ENCODE measurements around the gene PCSK6.

Gene PCSK6

DNA sequence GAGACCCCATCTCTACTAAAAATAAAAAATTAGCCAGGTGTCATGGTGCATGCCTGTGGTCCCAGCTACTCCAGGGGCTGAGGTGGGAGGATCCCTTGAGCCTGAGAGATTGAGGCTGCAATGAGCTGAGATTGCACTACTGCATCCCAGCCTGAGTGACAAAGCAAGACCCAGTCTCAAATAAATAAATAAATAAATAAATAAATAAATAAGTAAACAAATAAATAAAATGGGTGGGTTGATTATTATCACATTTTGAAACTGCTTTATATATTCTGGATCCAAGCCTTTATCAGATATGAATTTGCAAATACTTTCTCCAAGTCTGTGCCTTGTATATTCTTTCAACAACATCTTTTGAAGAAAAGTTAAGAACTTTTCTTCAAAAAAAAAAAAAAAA is 22.2 kb upstream of the PCSK6 start:
- TF ChIP-seq POLR2A (IDR thresholded peaks at IDR 0.05; ENCODE audit: low read length) (no peak), GATA1 (IDR thresholded peaks at IDR 0.05; ENCODE audit: low read depth, low read length) (no peak)
- DNase-seq = no peak

DNA sequence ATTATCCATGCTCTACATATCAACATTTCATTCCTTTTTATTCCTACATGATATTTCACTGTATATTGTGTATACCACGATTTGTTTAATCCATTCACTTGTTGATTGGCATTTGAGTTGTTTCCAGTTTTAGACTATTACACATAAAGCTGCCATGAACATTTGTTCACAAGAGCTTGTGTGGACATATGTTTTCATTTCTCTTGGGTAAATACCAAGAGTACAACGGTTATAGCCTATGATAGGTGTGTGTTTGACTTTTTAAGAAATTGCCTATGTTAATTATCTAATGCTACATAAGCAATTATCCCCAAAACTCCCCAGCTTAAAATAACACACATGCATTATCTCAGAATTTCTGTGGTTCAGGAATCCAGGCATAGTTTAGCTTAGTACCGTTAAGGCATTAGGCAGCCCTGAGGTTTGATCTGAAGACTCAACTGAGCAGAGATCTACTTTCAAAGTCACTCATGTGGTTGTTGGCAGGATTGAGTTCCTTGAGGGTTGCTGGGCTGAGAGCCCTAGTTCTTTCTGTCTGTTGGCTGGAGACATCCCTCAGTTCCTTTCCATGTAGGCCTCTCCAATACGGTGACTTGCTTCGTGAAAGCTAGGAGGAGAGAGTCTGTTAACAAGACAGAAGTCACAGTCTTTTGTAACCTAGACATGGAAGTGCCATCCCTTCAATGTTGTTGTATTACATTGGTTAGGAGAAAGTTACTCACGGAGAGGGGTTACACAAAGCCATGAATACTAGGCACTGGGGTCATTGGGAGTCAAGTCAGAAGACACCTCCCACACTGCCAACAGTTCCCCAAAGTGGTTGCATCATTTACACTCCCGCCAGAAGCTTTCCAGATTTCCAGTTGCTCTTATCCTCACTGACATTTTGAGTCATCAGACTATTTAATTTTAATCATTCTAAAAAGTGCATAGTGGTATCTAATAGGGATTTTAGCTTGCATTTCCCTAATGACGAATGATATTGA is 21.0 kb upstream of the PCSK6 start:
- DNase-seq = no peak
- TF ChIP-seq POLR2A (IDR thresholded peaks at IDR 0.05; ENCODE audit: low read length) = no peak
- TF ChIP-seq GATA1 (IDR thresholded peaks at IDR 0.05; ENCODE audit: low read depth, low read length) = no peak

DNA sequence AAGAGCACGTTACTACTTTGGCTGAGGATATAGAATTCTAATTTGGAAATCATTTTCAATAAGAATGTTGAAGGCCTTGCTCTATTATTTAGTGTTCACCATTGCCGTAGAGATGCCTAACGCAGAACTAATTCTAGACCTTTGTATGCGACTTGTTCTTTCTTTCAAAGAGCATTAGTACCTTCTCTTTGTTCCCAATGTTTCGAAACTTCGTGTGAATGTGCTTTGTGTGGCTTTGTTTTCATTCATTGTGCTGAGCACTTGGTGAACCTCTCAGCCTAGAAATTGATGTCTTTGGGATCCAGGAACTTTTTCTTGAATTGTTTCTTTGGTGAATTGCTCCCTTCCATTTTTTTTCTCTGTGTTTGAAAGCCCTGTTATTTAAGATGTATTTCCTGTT is 19.8 kb upstream of the PCSK6 start:
- no peak for DNase-seq
- TF ChIP-seq POLR2A (IDR thresholded peaks at IDR 0.05; ENCODE audit: low read length) (no peak), GATA1 (IDR thresholded peaks at IDR 0.05; ENCODE audit: low read depth, low read length) (no peak)

DNA sequence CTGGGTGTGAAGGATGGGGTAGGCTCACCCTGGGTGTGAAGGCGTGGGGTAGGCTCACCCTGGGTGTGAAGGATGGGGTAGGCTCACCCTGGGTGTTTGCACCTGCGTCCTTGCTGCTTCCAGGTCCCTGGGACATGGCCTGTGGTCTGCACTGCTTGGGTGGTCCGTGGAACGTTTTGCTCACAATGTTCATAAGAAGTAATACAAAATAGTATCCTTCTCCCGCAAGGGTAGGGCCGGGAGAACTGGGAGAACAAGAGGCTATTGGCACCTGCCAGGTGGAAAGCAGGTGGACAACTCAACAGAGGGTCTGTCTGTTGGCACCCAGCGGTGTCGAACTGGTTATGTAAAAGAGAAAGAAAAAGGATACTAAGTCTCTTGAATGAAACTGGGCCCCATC is 17.0 kb upstream of the PCSK6 start:
- TF ChIP-seq GATA1 (IDR thresholded peaks at IDR 0.05; ENCODE audit: low read depth, low read length) (no peak), POLR2A (IDR thresholded peaks at IDR 0.05; ENCODE audit: low read length) (no peak)
- DNase-seq = no peak

DNA sequence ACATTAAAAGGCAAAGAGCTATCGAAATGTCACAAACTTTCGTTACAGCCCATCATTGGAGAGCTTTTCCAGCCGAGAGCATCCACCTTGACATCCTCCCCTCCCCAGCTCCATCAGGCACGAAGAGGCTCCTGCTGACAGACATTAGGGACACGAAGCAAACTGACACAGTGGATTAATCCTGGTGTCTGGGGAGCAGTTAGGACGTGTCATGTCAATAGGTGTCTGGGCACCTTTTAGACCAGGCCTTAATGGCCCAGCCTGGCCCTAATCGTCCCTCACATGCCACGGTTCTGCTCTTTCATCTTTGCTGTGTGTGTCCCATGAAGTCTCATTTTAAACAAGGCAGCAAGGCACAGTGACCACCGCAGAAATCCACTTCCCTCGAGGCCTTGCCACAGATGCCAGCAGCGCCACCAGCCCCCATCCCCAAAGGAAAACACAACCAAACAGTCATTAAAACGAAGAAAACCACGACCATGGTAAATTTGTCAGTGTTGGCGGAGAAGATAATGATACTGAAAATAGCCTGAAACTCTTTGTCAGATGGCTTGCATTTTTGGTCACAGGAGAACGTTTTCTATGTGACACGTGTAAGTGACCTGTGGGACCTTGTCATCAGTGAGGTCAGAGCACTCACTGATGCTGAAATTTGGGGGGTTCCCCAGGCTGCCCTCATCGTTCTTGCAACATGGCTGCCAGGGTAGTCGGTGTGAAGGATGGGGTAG is 16.3 kb upstream of the PCSK6 start:
- TF ChIP-seq GATA1 (IDR thresholded peaks at IDR 0.05; ENCODE audit: low read depth, low read length) (no peak), POLR2A (IDR thresholded peaks at IDR 0.05; ENCODE audit: low read length) (no peak)
- DNase-seq = no peak

DNA sequence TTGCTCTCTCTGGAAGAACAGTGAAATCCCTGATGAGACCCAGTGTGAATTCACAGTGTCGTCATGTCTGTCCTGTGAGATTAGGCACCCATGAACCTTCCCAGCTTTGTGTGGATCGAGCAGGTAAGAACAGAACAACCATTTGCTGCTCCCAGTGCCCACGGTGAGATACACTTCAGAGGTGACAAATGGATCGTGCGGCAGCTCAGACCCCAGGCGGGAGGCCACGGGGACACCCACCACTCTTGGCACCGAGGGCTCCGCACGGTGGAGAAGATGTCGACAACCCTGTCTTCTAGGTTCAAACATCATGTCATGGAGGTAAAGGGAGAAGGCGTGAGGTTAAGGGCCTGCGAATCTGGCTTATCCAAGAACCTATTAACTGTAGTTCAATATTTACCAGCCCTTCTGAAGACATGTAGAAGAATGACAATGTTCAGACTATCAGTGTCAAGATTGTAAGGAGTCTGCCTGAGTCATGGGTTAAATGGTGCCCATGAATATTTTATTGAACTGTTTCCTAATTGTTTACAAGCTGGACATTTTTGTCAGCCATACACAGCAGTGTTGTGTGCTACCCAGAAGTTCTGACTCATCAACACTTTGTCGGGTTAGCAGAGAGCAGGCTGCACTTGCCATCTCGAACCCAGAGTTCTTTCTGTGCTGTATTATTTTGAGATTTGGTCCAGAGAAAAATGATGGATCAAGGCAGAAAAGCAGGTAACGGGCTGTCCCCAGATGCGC is 15.5 kb upstream of the PCSK6 start:
- no peak for TF ChIP-seq GATA1 (IDR thresholded peaks at IDR 0.05; ENCODE audit: low read depth, low read length)
- TF ChIP-seq POLR2A (IDR thresholded peaks at IDR 0.05; ENCODE audit: low read length) = no peak
- no peak for DNase-seq

DNA sequence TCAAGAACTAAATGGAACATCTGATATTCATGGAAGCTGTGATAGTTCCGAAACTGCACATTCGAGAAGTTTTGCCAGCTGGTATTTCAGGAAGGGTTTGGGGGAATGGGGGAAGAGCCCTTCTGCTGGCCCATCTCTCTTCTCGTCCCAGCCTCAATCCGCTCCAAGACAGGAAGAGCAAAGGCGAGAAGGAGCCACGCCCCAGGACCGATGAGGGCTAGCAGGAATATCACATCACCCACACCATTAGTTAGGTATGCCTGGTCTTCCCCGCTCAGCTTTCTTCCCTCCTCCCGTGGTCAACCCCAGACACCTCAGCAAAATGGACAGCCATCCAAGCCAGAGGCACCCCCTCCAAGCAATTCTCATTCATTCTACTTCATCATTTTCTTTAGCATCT is 14.9 kb upstream of the PCSK6 start:
- no peak for TF ChIP-seq GATA1 (IDR thresholded peaks at IDR 0.05; ENCODE audit: low read depth, low read length)
- no peak for TF ChIP-seq POLR2A (IDR thresholded peaks at IDR 0.05; ENCODE audit: low read length)
- no peak for DNase-seq

DNA sequence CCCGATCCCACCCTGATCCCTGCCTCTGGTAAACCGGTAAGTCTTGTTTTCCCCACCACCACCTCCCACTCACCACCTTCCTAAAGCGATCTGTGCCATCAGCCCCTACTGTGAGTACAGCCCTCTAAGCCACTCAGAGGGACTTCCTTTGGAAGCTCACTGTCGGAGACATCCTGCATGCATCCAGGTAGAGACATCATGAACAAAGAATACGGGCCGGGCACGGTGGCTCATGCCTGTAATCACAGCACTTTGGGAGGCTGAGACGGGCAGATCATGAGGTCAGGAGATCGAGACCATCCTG is 13.7 kb upstream of the PCSK6 start:
- DNase-seq = no peak
- TF ChIP-seq POLR2A (IDR thresholded peaks at IDR 0.05; ENCODE audit: low read length) = no peak
- TF ChIP-seq GATA1 (IDR thresholded peaks at IDR 0.05; ENCODE audit: low read depth, low read length) = no peak

DNA sequence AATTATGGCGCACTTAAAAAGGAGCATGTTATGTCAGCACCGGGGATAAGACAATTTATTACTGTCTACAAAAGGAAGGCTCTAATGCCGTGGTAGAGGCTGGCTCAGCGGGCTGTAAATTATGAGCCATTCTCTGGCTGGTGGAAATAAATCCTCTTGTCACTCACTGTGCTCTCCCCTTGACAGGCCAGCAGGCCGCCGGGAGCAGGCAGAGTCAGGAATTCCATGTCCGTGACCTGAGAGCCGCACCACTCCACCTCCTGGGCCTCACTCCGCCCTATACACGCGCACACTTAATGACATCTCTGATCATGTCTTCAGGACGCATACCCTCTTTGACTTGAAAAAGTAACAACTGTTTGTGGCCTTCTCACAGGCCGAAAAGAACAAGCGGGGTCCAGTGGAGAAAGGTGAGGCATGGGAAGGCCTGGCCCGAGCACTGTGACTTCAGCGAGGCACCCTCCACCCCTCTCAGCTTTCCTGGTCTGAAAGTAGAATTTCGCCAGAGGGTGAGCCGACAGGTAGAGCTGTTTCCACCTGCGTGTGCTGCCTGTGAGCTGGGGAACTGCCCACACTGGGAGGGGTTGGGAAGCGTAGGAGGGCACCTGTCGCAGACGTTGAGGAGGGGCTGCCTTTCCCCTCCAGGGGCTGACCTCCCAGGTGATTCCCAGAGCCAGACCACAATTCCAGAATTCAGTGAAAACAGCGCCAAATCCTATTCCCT is 13.2 kb upstream of the PCSK6 start:
- no peak for DNase-seq
- no peak for TF ChIP-seq GATA1 (IDR thresholded peaks at IDR 0.05; ENCODE audit: low read depth, low read length)

DNA sequence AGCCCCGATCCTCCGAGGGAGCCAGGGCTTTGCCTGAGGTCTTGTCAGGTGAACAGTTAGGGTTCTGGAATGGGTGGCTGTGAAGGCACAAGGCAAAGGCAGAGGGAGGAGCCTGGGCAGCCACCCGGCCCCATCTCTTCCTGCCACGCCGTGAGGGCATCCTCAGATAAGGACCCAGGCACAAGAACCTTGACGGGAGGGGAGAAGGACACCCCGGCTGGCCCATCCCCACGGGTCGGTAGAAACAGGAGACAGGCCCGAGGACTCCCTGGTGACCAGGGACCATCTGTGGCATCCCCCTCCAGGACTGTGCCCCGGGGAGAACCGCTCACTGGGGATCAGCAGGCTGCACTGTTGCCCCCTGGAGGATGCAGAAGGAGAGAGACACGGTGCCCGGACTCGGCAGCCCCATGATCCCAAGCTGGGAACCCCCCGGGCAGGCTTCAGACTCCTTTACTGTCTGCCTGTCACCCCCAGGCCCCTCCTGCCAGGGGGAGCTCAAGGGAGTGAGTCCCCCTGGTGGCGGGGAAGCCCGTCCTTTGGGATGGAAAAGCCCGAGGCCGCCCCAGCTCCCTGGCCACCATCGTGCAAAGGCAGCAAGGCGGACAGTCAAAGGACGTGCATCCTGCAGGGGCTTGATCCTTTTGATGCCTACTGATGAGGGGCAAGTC is 12.3 kb upstream of the PCSK6 start:
- TF ChIP-seq GATA1 (IDR thresholded peaks at IDR 0.05; ENCODE audit: low read depth, low read length) (no peak), POLR2A (IDR thresholded peaks at IDR 0.05; ENCODE audit: low read length) (no peak)
- peak; percentile 75 to 80 for DNase-seq

DNA sequence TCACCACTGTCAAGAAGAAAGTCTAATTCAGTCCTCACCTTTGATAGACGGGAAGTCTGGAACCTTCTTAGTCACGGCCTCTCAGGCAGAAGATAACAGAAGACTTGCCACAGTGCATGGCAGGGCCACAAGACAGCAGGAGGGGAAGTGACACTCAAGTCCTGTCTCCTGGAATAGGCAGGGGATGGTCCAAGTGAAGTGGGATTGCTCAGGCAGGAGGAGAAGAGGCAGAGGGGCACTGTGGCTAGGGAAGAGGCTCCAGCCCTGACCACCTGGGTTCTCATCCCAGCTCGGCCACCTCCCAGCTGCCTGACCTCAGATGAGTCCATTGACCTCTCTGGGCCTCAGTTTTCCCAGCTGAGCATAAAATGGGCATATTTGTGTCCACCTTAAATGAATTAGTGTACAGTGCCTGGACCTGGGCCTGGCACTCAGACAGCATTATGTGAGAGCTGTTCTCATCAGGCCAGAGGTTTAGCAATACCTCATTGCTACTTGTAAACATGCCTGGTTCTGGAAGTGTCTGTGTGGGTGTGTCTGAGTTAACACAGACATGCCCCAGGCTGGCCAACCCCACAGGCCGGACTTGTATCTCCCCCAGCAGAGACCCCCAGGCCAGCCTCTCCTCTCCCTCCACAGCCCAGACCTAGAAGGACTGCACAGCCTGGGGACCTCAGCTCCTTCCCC is 11.5 kb upstream of the PCSK6 start:
- no peak for TF ChIP-seq POLR2A (IDR thresholded peaks at IDR 0.05; ENCODE audit: low read length)
- no peak for TF ChIP-seq GATA1 (IDR thresholded peaks at IDR 0.05; ENCODE audit: low read depth, low read length)
- DNase-seq = peak; percentile 46 to 64

DNA sequence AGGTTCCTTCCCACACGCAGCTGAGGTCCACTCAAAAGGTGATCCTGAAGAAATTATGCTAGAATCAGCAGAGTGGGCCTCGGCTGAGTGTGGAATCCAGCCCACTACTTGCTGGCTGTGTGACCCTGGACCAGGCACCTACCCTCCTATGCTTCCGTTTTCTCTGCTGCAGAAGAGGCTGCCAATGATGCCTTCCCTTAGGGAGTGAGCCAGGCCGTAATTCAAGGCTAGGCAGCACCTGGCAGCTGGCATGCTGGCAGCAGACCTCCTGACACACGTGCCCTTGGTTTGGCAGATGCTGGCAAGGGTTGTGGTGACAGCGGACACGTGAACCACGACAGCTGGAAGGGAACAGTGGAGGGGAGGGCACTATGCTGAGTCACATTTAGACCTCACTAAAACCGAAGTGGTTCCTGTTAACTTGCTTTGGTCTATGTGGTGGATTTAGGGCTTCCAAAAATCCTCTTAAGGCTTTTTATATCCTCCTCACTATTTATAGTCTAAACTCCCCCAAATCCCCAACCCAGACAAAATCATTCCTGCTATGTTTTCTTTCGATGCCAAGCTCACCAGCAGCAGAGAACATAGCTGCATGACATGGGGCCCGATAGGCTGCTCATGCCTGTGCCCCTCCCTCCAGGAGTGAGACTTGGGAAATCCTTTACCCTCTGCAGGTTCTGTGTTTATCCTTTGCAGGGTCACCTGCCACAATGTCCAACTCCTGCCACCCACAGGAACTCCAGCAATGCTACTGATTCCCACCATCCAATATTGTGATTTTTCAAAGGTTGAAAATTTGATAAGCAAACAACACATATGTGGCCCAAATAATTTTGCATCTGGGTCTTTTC is 10.6 kb upstream of the PCSK6 start:
- peak; percentile 22 to 49 for DNase-seq

More for the DNA sequence above, 10.6 kb upstream of the PCSK6 start:
- TF ChIP-seq POLR2A (IDR thresholded peaks at IDR 0.05; ENCODE audit: low read length) = no peak
- TF ChIP-seq GATA1 (IDR thresholded peaks at IDR 0.05; ENCODE audit: low read depth, low read length) = no peak

Measured in erythroblast (primary cell).